GM12892 (cell line): Measurements from ENCODE around the gene RNU1-1.
"Not testable (repeated sequence)": the region's sequence is repeated elsewhere in the genome, so short reads cannot be mapped to it uniquely, and the experiment has no call there.

Experiments used
- POLR2A ChIP-seq: IDR thresholded peaks from 2 replicates; pipeline ENCODE4 v1.6.1; 2011; ENCODE audit warnings: low read depth, low read length, control low read depth
- TAF1 ChIP-seq: IDR thresholded peaks from 2 replicates; pipeline ENCODE4 v1.6.1; 2011; ENCODE audit warnings: low read depth, mild to moderate bottlenecking, control low read depth, low read length, borderline replicate concordance

DNA sequence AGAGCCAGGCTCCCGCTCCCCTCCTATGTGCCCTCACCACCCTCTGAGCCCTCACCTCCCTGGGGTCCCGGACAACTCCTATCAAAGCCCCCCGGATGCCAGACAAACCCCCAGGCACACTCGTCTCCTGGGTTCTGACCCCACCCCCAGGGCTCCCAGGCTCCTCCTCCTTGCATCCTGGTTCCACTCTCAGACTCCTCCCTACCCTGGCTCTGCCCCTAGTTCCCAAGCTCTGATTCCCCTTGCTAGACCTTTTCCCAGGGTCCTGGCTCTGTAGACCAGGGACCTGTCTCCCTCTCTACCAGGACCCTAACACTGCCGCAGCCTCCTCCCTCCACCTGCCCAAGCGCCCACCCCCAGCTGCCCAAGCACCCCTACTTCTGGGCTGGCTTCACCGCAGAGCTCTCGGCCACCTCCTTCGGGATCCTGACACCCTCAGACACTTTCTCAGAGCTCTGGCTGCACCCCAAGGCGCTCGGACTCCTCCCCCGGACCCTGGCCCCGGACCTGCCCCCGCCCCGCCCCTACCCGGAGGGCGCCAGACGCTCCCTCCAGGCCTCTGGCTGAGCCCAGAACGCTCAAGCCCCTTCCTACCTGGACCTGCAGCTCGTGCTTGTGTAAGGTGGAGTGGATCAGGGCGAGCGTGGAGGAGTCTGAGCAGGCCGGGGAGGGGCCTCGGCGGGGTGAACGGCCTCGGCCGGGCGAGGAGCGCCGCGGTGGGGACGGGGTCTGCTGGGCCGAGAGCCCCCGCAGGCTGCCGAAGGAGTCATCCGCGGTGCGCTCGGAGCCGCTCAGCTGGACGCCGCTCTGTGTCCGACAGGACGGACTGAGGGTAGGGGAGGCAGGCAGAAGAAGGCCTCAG lies 30.2 kb downstream of the RNU1-1 start:
- TF ChIP-seq TAF1, POLR2A: not testable (repeated sequence)
